CD4-positive, alpha-beta T cell treated with Interleukin-4 for 4 hours (primary cell): ENCODE results near the gene CNTFR.
A peak's percentile ranks its signal among the peaks of the same experiment; 100 is the strongest.
"Not testable (repeated sequence)": the region's sequence is repeated elsewhere in the genome, so short reads cannot be mapped to it uniquely, and the experiment has no call there.

Experiments
- DNase-seq: peaks from one replicate; pipeline ENCODE4 v3.0.0-alpha.2; 2020

CNTFR gene

DNA sequence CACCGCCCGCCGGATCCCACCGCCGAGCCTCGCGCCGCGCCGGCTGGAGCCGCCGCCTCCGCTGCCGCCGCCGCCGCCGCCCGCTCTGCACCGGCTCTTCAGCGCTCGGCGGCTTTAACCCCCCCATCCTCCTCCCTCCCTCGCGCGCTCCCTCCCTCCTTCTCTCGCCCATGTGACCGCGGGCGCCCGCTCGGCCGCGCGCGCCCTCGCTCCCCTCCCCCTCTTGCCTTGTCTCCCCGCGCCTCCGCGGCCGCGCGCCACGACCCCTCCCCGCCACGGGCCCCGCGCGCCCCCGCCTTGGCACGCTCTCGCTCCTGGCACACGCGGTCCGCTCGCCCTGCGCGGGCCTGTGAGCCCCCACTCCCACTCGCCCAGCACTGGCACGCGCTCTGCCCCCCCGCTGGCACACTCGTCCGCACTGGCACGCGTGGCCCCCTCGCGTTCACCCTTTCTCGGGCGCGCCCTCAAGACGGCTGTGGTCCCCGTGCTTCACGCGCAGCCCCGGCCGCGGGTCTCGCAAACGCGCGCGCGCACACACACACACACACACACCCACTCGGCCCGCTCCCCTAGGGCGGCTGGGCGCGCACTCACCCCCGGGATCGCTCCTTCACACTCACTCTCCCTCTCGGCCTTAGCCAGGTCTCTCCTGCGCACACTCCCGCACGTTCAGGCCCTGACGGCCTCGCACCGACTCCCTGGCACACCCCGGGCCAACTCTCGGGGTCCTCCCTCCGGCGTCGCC lies at the start of gene CNTFR:
CNTFR (minus strand) TSS at position 89 of the 745 bp plus-strand sequence. CDS start 20,743 bp downstream, outside the sequence.
- no peak for DNase-seq

- DNase-seq: not testable (repeated sequence)
Measured at GRCh38 chr9:34639322-34639721, 49.8 kb upstream of the CNTFR start.

DNA sequence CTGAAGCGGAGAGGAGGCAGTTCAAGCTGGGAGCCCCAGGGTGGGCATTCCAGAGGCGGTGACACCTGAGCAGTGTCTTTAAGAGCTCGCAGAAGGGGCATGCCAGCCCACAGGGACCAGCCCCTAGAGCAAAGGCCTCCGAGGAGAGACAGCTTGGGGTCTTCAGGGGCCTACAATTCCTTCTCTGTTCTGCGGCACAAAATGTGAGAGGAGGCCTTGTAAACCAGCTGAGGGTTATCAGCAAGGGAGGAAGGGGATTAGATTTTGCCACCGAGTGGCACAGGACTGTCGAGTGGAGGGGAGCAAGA lies 48.6 kb upstream of the CNTFR start:
- DNase-seq: no peak

- DNase-seq: peak; percentile 94
Measured at GRCh38 chr9:34637356-34638137, 48.0 kb upstream of the CNTFR start, which contains the start of gene SIGMAR1. Gene SIGMAR1 (minus strand): TSS chr9:34637787. CDS start chr9:34637697, 90 bp downstream.

- DNase-seq: no peak
Measured at GRCh38 chr9:34636791-34637355, 47.3 kb upstream of the CNTFR start.

DNA sequence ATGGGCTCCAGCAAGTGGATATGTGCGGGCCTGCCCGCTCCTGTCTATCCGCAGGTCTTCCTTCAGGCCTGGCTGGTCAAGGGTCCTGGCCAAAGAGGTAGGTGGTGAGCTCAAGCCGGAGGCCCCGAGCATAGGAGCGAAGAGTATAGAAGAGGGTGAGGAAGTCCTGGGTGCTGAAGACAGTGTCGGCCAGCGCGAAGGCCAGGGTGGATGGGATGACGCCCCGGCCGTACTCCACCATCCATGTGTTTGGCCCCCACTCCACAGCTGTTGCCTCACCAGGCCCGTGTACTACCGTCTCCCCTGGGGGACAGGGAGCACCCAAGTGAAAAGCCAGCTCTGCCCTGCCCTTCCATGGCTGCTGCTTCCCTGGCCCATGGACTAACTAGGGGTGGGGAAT lies 46.0 kb upstream of the CNTFR start:
- no peak for DNase-seq

- DNase-seq: no peak
Measured at GRCh38 chr9:34634551-34635248, 45.2 kb upstream of the CNTFR start.

DNA sequence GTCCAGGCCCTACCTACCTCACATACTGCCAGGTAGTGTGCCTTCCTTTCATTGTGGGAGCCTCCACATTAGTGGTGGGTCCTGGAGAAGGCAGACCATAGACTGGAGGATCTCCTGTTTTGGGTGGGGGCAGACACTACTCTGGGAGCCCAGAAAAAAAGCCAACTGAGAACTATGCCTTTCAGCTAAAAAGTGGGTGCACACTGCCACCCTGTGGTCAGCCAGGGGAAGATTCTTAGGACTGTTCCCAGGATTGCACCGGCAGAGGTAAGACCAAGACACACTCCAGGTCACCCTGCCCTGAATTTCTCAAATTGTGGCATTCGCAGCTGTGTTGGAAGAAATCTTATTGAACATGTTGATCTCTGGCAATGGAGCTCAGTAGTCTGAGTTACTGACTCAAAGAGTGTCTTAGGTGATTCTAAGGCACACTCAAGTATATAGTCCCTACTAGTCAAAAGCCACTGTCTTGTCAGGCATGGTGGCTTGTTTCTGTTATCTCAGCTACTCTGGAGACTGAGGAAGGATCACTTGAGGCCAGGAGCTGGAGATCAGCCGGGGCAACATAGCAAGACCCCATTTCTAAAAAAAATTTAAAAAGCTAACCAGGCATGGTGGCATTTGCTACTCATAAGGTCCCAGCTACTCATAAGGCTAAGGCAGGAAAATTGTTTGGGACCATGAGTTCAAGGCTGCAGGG lies 44.5 kb upstream of the CNTFR start:
- peak; percentile 77 for DNase-seq

DNA sequence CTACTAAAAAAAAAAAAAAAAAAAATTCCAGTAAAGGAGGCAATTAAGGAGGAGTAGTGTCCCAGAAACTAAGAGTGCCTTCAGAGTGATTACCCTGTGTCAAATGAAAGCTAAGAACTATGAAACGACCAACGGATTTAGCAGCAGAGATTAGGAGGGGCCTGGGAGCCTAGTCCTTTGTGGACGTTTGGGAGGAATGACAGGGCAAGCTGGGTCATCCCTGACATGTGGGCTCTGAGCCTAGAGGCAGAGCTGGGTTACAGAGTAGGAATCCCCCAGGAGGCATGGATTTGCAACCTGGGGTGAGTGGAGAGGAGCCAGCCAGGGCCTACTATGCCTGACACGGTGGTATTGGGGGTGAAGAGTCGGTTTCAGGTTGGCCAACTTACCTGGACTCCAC lies 43.6 kb upstream of the CNTFR start:
- DNase-seq: no peak

DNA sequence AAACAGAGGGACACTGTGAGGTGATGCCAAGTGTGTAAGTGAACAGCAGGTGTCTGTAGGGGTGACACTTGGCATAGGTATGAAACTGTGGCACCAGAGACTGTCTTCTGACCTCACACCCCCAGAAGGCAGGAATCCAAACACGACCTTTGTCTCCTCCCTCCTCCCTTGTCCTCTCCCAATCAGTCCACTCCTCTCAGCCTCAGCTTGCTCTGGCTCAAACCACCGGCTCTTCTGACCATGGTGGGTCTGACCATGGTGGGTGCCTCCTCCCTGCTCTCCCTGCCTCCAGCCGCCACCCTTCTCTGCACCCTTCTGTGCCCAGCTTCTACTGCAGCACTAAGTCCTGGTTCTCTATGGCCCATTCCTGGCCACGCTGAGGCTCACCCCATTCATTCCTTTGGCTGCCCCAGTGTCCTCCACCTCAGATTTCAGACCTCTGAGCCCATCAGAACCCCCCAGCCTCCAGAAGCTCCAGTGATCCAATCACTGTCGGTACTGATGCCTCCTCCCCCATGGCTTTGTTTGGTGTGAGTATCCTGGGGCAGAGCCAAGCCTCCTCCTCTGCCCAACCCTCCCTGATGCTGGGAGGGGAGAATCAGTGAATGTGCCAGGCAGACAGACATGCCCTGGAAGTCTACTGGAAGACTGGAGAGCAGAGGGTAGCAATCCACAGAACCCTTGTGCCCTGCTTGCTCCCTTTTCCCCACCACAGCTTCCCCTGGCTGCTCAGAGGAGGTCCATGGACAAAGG lies 41.1 kb upstream of the CNTFR start:
- no peak for DNase-seq

- DNase-seq: no peak
Measured at GRCh38 chr9:34629491-34629808, 39.9 kb upstream of the CNTFR start.

GRCh38 chr9:34628656-34629490 lies 39.3 kb upstream of the CNTFR start, which contains the start of gene ARID3C:
Gene ARID3C (minus strand): TSS chr9:34629066. CDS start chr9:34628014, 1,052 bp downstream.
- peak; percentile 14 for DNase-seq

DNA sequence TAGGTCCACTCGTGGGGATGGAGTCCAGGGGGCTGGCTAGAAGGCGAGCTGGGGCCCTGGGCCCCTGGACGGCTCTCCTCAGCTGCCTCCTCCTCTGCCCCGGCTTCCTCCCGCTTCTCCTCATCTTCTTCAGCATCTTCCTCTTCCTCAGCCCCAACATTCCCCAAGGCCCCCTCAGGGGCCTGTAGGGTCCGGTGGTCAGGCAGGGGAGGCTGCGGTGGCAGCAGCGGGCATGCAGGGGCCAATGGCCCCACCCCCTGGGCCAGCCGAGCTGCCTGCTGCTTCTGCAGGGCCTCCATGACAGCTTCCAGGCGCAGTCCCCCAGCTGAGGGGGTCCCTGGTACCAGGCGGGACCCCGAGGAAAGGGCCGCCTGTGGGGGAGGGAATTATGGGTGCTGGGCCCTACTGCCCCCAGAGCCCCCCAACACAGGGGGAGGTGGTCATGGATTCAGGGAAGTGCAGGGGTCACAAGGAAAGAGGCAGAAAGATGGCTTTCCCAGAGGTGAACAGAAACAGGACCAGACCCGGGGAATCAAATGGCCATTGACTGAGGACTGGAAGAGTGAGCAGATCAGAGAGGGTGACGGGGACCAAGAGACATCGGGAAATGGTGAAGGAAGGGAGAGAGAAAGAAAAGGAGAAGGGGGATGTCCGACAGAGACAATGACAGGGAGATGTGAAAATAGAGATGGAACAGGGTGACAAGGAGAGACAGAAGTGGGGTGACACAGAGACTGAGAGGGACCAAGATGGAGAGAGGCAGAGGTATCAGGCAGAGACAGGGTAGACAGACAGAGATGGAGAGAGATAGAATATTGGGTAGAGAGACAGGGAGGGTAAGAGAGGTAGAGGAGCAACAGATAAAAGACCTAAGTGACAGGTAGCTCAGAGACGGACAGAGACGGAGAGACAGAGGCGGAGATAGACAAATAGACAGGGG lies 38.5 kb upstream of the CNTFR start:
- no peak for DNase-seq

- DNase-seq: no peak
Measured at GRCh38 chr9:34625186-34625486, 35.6 kb upstream of the CNTFR start.

GRCh38 chr9:34624475-34625185 lies 35.1 kb upstream of the CNTFR start:
- no peak for DNase-seq

- no peak for DNase-seq
Measured at GRCh38 chr9:34623374-34624235, 34.1 kb upstream of the CNTFR start.

GRCh38 chr9:34620061-34620994 lies 30.8 kb upstream of the CNTFR start, which contains the start of gene DCTN3:
Gene DCTN3 (minus strand): TSS chr9:34620495. CDS start chr9:34620464, 31 bp downstream.
- peak; percentile 95 for DNase-seq
